H7 (cell line): ENCODE results near the gene PRPF40A. TPM values are rescaled to one million over a fixed set of nuclear protein-coding genes. Genes with fewer than 3 reads are reported as not detected.
"Not testable (repeated sequence)": the region's sequence is repeated elsewhere in the genome, so short reads cannot be mapped to it uniquely, and the experiment has no call there.

Source experiments
- DNase-seq: peaks from one replicate; pipeline ENCODE4 v3.0.0; 2012
- H3K27me3 ChIP-seq: 2 replicates; pipeline ENCODE4 v1.6.0; 2011; ENCODE audit warnings: mild to moderate bottlenecking, low read length; ENCODE audit not compliant: control insufficient read depth, insufficient read depth
- H3K36me3 ChIP-seq: replicated peaks from 2 replicates; pipeline ENCODE4 v1.5.1; 2011; ENCODE audit warnings: low read length; ENCODE audit not compliant: control insufficient read depth, insufficient read depth
- H3K4me3 ChIP-seq: 2 replicates; pipeline ENCODE4 v1.5.1; 2011; ENCODE audit warnings: low read depth, mild to moderate bottlenecking, control low read depth, low read length, moderate library complexity; ENCODE audit not compliant: insufficient read depth
- total RNA-seq: library from RNA; depleted of rRNA; stranded (reverse); fragments of >200 nt; shearing (Covaris generic); gene quantifications from 2 replicates; pipeline ENCODE4 v1.2.3, GENCODE V29; 2014; rRNA removed

Gene PRPF40A
- total RNA-seq: 157 and 261 TPM in 2 replicates

GRCh38 chr2:152717228-152718075 lies at the start of gene PRPF40A:
TSS of gene PRPF40A (minus strand) at chr2:152717461. CDS start at chr2:152717439, 22 bp downstream.
- peaks cover 9% of the 10 kb centered on the region for H3K36me3 ChIP-seq
- H3K27me3 ChIP-seq: no peaks in the 10 kb centered on the region
- DNase-seq: peak; percentile 94
- peak within 1 kb of the TSS; percentile 99 for H3K4me3 ChIP-seq

GRCh38 chr2:152766928-152767327 lies 49.7 kb upstream of the PRPF40A start:
- no peak for DNase-seq
- no peak overlapping the region for H3K4me3 ChIP-seq
- no peaks in the 10 kb centered on the region for H3K36me3 ChIP-seq
- no peaks in the 10 kb centered on the region for H3K27me3 ChIP-seq

- no peak for DNase-seq
- Histone ChIP-seq H3K4me3 (no peak overlapping the region), H3K27me3 (no peaks in the 10 kb centered on the region), H3K36me3 (no peaks in the 10 kb centered on the region; the same call in none of the 2 replicates)
Observed at GRCh38 chr2:152763651-152764050, 46.4 kb upstream of the PRPF40A start.

GRCh38 chr2:152763208-152763607 lies 45.9 kb upstream of the PRPF40A start:
- H3K4me3 ChIP-seq, H3K36me3 ChIP-seq, DNase-seq, H3K27me3 ChIP-seq: not testable (repeated sequence)

- H3K4me3 ChIP-seq: no peak overlapping the region
- H3K36me3 ChIP-seq: no peaks in the 10 kb centered on the region; the same call in none of the 2 replicates
- DNase-seq: no peak
- no peaks in the 10 kb centered on the region for H3K27me3 ChIP-seq
Observed at GRCh38 chr2:152762202-152762601, 44.9 kb upstream of the PRPF40A start.

- Histone ChIP-seq H3K36me3 (no peaks in the 10 kb centered on the region; the same call in none of the 2 replicates), H3K4me3 (no peak overlapping the region), H3K27me3 (no peaks in the 10 kb centered on the region)
- DNase-seq: no peak
Observed at GRCh38 chr2:152761214-152761613, 44.0 kb upstream of the PRPF40A start.

GRCh38 chr2:152759290-152760072 lies 42.2 kb upstream of the PRPF40A start:
- DNase-seq: no peak
- Histone ChIP-seq H3K27me3 (no peaks in the 10 kb centered on the region), H3K36me3 (no peaks in the 10 kb centered on the region; the same call in none of the 2 replicates), H3K4me3 (no peak overlapping the region)

GRCh38 chr2:152755029-152755428 lies 37.8 kb upstream of the PRPF40A start:
- H3K27me3 ChIP-seq: no peaks in the 10 kb centered on the region
- DNase-seq: peak; percentile 8
- H3K4me3 ChIP-seq: no peak overlapping the region
- H3K36me3 ChIP-seq: no peaks in the 10 kb centered on the region; the same call in none of the 2 replicates

GRCh38 chr2:152747751-152748150 lies 30.5 kb upstream of the PRPF40A start:
- DNase-seq, H3K36me3 ChIP-seq, H3K27me3 ChIP-seq, H3K4me3 ChIP-seq: not testable (repeated sequence)

- Histone ChIP-seq H3K4me3 (no peak overlapping the region), H3K36me3 (peaks cover 1% of the 10 kb centered on the region), H3K27me3 (no peaks in the 10 kb centered on the region)
- DNase-seq: peak; percentile 19
Observed at GRCh38 chr2:152743002-152743401, 25.7 kb upstream of the PRPF40A start.

GRCh38 chr2:152740743-152741328 lies 23.6 kb upstream of the PRPF40A start:
- Histone ChIP-seq H3K36me3 (peaks cover 3% of the 10 kb centered on the region), H3K4me3 (no peak overlapping the region), H3K27me3 (no peaks in the 10 kb centered on the region)
- peak; percentile 6 for DNase-seq

- DNase-seq, H3K36me3 ChIP-seq, H3K27me3 ChIP-seq, H3K4me3 ChIP-seq: not testable (repeated sequence)
Observed at GRCh38 chr2:152739705-152740104, 22.4 kb upstream of the PRPF40A start.

- H3K36me3 ChIP-seq: peaks cover 3% of the 10 kb centered on the region
- H3K27me3 ChIP-seq: no peaks in the 10 kb centered on the region
- no peak overlapping the region for H3K4me3 ChIP-seq
- no peak for DNase-seq
Observed at GRCh38 chr2:152738438-152738837, 21.2 kb upstream of the PRPF40A start.

GRCh38 chr2:152737509-152737908 lies 20.2 kb upstream of the PRPF40A start:
- not testable (repeated sequence) for H3K4me3 ChIP-seq, H3K36me3 ChIP-seq, H3K27me3 ChIP-seq, DNase-seq
